ENCODE results near the gene CLN6.
"Not testable (repeated sequence)": the region's sequence is repeated elsewhere in the genome, so short reads cannot be mapped to it uniquely, and the experiment has no call there.

The CLN6 gene

GRCh38 chr15:68252925-68253534 lies 23.5 kb upstream of the CLN6 start:
- H3K27ac ChIP-seq = no peak overlapping the region
- peak; percentile 95 for TF ChIP-seq CTCF (conservative IDR thresholded peaks at IDR 0.05)
- TF ChIP-seq ZFX (IDR thresholded peaks at IDR 0.05) = no peak

- H3K27ac ChIP-seq = no peak overlapping the region
- no peak for TF ChIP-seq CTCF (conservative IDR thresholded peaks at IDR 0.05)
- no peak for TF ChIP-seq ZFX (IDR thresholded peaks at IDR 0.05)
Observed at GRCh38 chr15:68249058-68249713, 19.7 kb upstream of the CLN6 start.

DNA sequence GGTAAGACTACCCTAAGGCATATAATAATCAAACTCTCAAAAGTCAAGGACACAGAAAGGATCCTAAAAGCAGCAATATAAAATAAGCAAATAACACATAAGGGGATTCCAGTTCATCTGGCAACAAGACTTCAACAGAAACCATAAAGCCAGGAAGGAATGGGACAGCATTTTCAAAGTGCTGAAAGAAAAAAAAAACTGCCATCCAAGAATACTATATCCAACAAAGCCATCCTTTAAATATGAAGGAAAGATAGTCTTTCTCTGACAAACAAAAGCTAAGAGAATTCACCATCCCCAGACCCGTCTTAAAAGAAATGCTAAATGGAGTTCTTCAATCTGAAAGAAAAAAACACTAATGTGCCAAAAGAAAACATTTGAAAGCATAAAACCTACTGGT lies 14.7 kb upstream of the CLN6 start:
- H3K27ac ChIP-seq = no peak overlapping the region
- TF ChIP-seq CTCF (conservative IDR thresholded peaks at IDR 0.05) = no peak
- TF ChIP-seq ZFX (IDR thresholded peaks at IDR 0.05) = no peak

DNA sequence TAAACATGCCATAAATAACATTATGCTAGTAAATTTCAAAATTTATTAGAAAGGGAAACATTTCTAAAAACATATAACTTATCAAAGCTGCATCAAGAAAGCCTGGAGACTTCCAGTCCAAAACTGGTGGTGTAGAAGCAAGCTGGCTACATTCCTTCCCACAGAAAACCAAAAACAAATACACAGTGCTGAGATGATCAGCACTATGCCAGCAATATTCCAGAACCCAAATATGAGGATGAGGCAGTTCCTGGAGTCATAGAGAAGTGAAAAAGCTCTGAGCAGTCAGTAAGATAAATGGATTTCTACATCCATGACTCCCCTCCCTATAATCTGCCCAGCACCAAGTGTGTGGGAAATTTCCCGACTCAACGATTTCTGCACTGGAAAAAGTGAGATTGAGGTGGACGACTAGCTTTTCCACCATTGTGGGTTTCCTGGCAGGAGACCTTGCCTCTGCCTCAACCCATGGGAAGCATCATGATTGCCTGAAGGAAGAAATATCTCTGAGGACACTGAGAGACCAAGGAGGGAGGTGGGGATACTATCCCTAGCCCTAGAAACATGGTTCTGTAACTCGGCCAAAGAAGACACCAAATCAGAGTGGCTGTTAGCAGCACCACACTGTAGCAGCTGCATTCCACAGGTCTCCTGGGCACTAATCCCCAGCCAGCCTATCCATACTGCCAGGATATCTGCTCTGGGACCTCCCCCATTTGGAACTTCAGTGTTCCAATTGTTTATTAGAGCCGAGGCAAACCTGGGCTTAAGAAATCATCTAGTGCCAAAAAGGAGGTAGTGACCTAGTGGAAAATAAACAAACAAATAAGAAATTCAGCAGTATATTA lies 11.8 kb upstream of the CLN6 start:
- TF ChIP-seq CTCF (conservative IDR thresholded peaks at IDR 0.05) = no peak
- no peak for TF ChIP-seq ZFX (IDR thresholded peaks at IDR 0.05)
- H3K27ac ChIP-seq = no peak overlapping the region

- no peak for TF ChIP-seq CTCF (conservative IDR thresholded peaks at IDR 0.05)
- TF ChIP-seq ZFX (IDR thresholded peaks at IDR 0.05) = no peak
- H3K27ac ChIP-seq = no peak overlapping the region
Observed at GRCh38 chr15:68239025-68239424, 9.5 kb upstream of the CLN6 start.

- TF ChIP-seq CTCF (conservative IDR thresholded peaks at IDR 0.05) = no peak
- no peak for TF ChIP-seq ZFX (IDR thresholded peaks at IDR 0.05)
- no peak overlapping the region for H3K27ac ChIP-seq
Observed at GRCh38 chr15:68235022-68235421, 5.5 kb upstream of the CLN6 start.

GRCh38 chr15:68234520-68234919 lies 5.0 kb upstream of the CLN6 start:
- not testable (repeated sequence) for H3K27ac ChIP-seq
